Astrocyte (in vitro differentiated cells and primary cell): ENCODE results near the gene ELK4. TPM values are rescaled to one million over a fixed set of nuclear protein-coding genes. Genes with fewer than 3 reads are reported as not detected.

ENCODE experiments used
- DNase-seq: peaks from one replicate; pipeline ENCODE4 v3.0.0-alpha.2; 2010; ENCODE audit warnings: low read depth
- FAIRE-seq: peaks from 2 replicates; lab custom pipeline; 2011; peaks lifted over from hg19 to GRCh38; lab: Jason Lieb, UNC
- H2AFZ ChIP-seq: 2 replicates; pipeline ENCODE4 v1.6.0; 2012; ENCODE audit warnings: low read depth, low read length, inconsistent platforms
- H3K27ac ChIP-seq: 2 replicates; pipeline ENCODE4 v1.5.1; 2011; ENCODE audit warnings: low read depth, low read length, inconsistent platforms
- H3K27me3 ChIP-seq: 2 replicates; pipeline ENCODE4 v1.6.0; 2011; ENCODE audit warnings: low read length, inconsistent platforms; ENCODE audit not compliant: insufficient read depth
- H3K36me3 ChIP-seq: 2 replicates; pipeline ENCODE4 v1.5.1; 2011; ENCODE audit warnings: low read length, inconsistent platforms; ENCODE audit not compliant: insufficient read depth
- H3K4me1 ChIP-seq: 2 replicates; pipeline ENCODE4 v1.5.1; 2011; ENCODE audit warnings: low read length, inconsistent platforms; ENCODE audit not compliant: insufficient read depth
- H3K4me2 ChIP-seq: 2 replicates; pipeline ENCODE4 v1.6.0; 2012; ENCODE audit warnings: low read length, inconsistent platforms
- H3K4me3 ChIP-seq: 2 replicates; pipeline ENCODE4 v1.5.1; 2011; ENCODE audit warnings: low read depth, mild to moderate bottlenecking, low read length, inconsistent platforms; ENCODE audit not compliant: insufficient read depth
- H3K79me2 ChIP-seq: 2 replicates; pipeline ENCODE4 v1.6.0; 2012; ENCODE audit warnings: mild to moderate bottlenecking, low read length, inconsistent platforms; ENCODE audit not compliant: insufficient read depth
- H3K9ac ChIP-seq: 2 replicates; pipeline ENCODE4 v1.6.0; 2012; ENCODE audit warnings: mild to moderate bottlenecking, low read length, inconsistent platforms
- H3K9me3 ChIP-seq: 2 replicates; pipeline ENCODE4 v1.5.1; 2012; ENCODE audit warnings: low read depth, mild to moderate bottlenecking, low read length, inconsistent platforms; ENCODE audit not compliant: insufficient read depth
- H4K20me1 ChIP-seq: 2 replicates; pipeline ENCODE4 v1.6.0; 2012; ENCODE audit warnings: low read length, inconsistent platforms; ENCODE audit not compliant: insufficient read depth
- H3K27ac Mint-ChIP-seq: one replicate; pipeline ENCODE4 v1.8.0; 2021; ENCODE audit warnings: mild to moderate bottlenecking, mixed read lengths; ENCODE audit not compliant: unreplicated experiment
- H3K27me3 Mint-ChIP-seq: one replicate; pipeline ENCODE4 v1.8.0; 2021; ENCODE audit warnings: low read depth, mixed read lengths; ENCODE audit not compliant: unreplicated experiment
- H3K36me3 Mint-ChIP-seq: one replicate; pipeline ENCODE4 v1.8.0; 2021; ENCODE audit warnings: low read depth, mixed read lengths; ENCODE audit not compliant: unreplicated experiment
- H3K4me1 Mint-ChIP-seq: one replicate; pipeline ENCODE4 v1.8.0; 2021; ENCODE audit warnings: low read depth, mixed read lengths; ENCODE audit not compliant: unreplicated experiment
- H3K4me3 Mint-ChIP-seq: one replicate; pipeline ENCODE4 v1.8.0; 2021; ENCODE audit warnings: mild to moderate bottlenecking, moderate library complexity, mixed read lengths; ENCODE audit not compliant: unreplicated experiment
- H3K9me3 Mint-ChIP-seq: one replicate; pipeline ENCODE4 v1.8.0; 2021; ENCODE audit warnings: mild to moderate bottlenecking, mixed read lengths; ENCODE audit not compliant: unreplicated experiment
- CTCF ChIP-seq: IDR thresholded peaks from 2 replicates; pipeline ENCODE4 v1.5.1; 2011; ENCODE audit warnings: low read depth, mild to moderate bottlenecking, inconsistent platforms, low read length, moderate library complexity; ENCODE audit not compliant: insufficient read depth
- EZH2 ChIP-seq: IDR thresholded peaks from 2 replicates; pipeline ENCODE4 v1.6.1; 2012; ENCODE audit warnings: mild to moderate bottlenecking, low read length, inconsistent platforms; ENCODE audit not compliant: insufficient read depth
- total RNA-seq: library from RNA; stranded (reverse); gene quantifications from 2 replicates; pipeline ENCODE4 v1.2.1, GENCODE V29; 2021

The ELK4 gene
- total RNA-seq, 1 donor from 2014 or later = 31.3 TPM

- no peak for DNase-seq
- Histone ChIP-seq H3K4me1 (no peaks in the 10 kb centered on the region), H3K4me3 (no peak overlapping the region), H4K20me1 (no peaks in the 10 kb centered on the region), H3K9me3 (no peaks in the 10 kb centered on the region), H3K79me2 (no peaks in the 10 kb centered on the region), H3K9ac (no peak overlapping the region), H3K27ac (no peak overlapping the region), H3K4me2 (no peak overlapping the region), H3K36me3 (no peaks in the 10 kb centered on the region), H2AFZ (no peak overlapping the region), H3K27me3 (peaks cover 36% of the 10 kb centered on the region)
- no peak overlapping the region for H3K4me3 Mint-ChIP-seq
- H3K36me3 Mint-ChIP-seq = peaks cover 3% of the 10 kb centered on the region
- H3K4me1 Mint-ChIP-seq = peaks cover 7% of the 10 kb centered on the region
- FAIRE-seq = no peak
- H3K27ac Mint-ChIP-seq = no peak overlapping the region
- H3K9me3 Mint-ChIP-seq = peaks cover 2% of the 10 kb centered on the region
- H3K27me3 Mint-ChIP-seq = peaks cover 76% of the 10 kb centered on the region
- TF ChIP-seq EZH2 = no peak
- no peak for TF ChIP-seq CTCF
Observed at GRCh38 chr1:205576805-205577761, 54.7 kb downstream of the ELK4 start.

GRCh38 chr1:205576011-205576410, 55.8 kb downstream of the ELK4 start:
- Histone ChIP-seq H3K79me2 (no peaks in the 10 kb centered on the region), H3K27ac (no peak overlapping the region), H3K9me3 (no peaks in the 10 kb centered on the region), H3K4me2 (no peak overlapping the region), H4K20me1 (no peaks in the 10 kb centered on the region), H3K9ac (no peak overlapping the region), H3K36me3 (no peaks in the 10 kb centered on the region), H2AFZ (no peak overlapping the region), H3K4me3 (no peak overlapping the region), H3K27me3 (peaks cover 47% of the 10 kb centered on the region), H3K4me1 (no peaks in the 10 kb centered on the region)
- H3K27ac Mint-ChIP-seq = no peak overlapping the region
- no peak for TF ChIP-seq EZH2
- TF ChIP-seq CTCF = no peak
- FAIRE-seq (no peak), DNase-seq (no peak)
- H3K9me3 Mint-ChIP-seq = peaks cover 2% of the 10 kb centered on the region
- H3K4me1 Mint-ChIP-seq = peaks cover 7% of the 10 kb centered on the region
- peaks cover 76% of the 10 kb centered on the region for H3K27me3 Mint-ChIP-seq
- H3K4me3 Mint-ChIP-seq = no peak overlapping the region
- peaks cover 3% of the 10 kb centered on the region for H3K36me3 Mint-ChIP-seq
